Upper lobe of left lung (tissue), 6 donors: ENCODE data around the gene PUDP. TPM values are rescaled to one million over a fixed set of nuclear protein-coding genes. Genes with fewer than 3 reads are reported as not detected.

Experiments
- ATAC-seq, 2 donors: fragments of 200-7000 bp; cut with Tn5 transposase; one replicate each; pipeline ENCODE4 v1.9.1; 2022; ENCODE audit warnings: mild to moderate bottlenecking in 2 of 2, moderate library complexity in 2 of 2; ENCODE audit not compliant: low FRiP score in 2 of 2
- DNase-seq, 2 donors: peaks; one replicate each; pipeline ENCODE4 v3.0.0-alpha.2; 2019 to 2020
- H3K27ac ChIP-seq, 4 donors: fragments of 200-600 bp; sonication (generic); one replicate each; pipeline ENCODE4 v1.5.1; 2016 to 2019
- H3K27me3 ChIP-seq, 4 donors: fragments of 200-600 bp; sonication (generic); one replicate each; pipeline ENCODE4 v1.5.1; 2017 to 2019
- H3K36me3 ChIP-seq, 4 donors: fragments of 200-600 bp; sonication (generic); one replicate each; pipeline ENCODE4 v1.5.1; 2016 to 2019
- H3K4me1 ChIP-seq, 4 donors: fragments of 200-600 bp; sonication (generic); one replicate each; pipeline ENCODE4 v1.5.1; 2018 to 2019
- H3K4me3 ChIP-seq, 4 donors: fragments of 200-600 bp; sonication (generic); one replicate each; pipeline ENCODE4 v1.5.1; 2017 to 2019; ENCODE audit warnings: mild to moderate bottlenecking in 2 of 4, moderate library complexity in 1 of 4
- H3K9me3 ChIP-seq, 4 donors: fragments of 200-600 bp; sonication (generic); one replicate each; pipeline ENCODE4 v1.5.1; 2018 to 2019
- EP300 ChIP-seq, 4 donors: sonication (generic); formaldehyde crosslinking; IDR thresholded peaks; one replicate each; pipeline ENCODE4 v1.5.1; 2017; ENCODE audit warnings: antibody characterized with exemption in 4 of 4, control low read depth in 2 of 4
- POLR2A ChIP-seq, 4 donors: fragments of 450-650 bp; IDR thresholded peaks; one replicate each; pipeline ENCODE4 v1.5.1; 2016 to 2017; ENCODE audit warnings: antibody characterized with exemption in 4 of 4, mild to moderate bottlenecking in 2 of 4
- POLR2AphosphoS5 ChIP-seq, 2 donors: sonication (generic); formaldehyde crosslinking; IDR thresholded peaks; one replicate each; pipeline ENCODE4 v1.5.1; 2017; ENCODE audit warnings: antibody characterized with exemption in 2 of 2
- WGBS, 2 donors: methylation state at CpG; one replicate each; pipeline ENCODE4 v1.1.5; 2017 to 2018; 5-methylcytosine and 5-hydroxymethylcytosine counted together
- total RNA-seq, 6 donors: library from RNA; depleted of rRNA in 4 of 6; stranded (reverse); fragments of >200 nt in 4 of 6; gene quantifications; one replicate each; pipeline versions ENCODE4 v1.1.0 to v1.2.1, GENCODE V29; 2016 to 2021
- TF ChIP-seq, protein P1 (sequence below), 6 experiments: fragments of 450-650 bp in 4 of 6; fragments of 200-600 bp in 2 of 6; sonication (generic) in 2 of 6; IDR thresholded peaks; one replicate each; pipeline ENCODE4 v1.5.1; 2016 to 2019; ENCODE audit warnings: antibody characterized with exemption in 6 of 6
- donor health status: DM: no; HTN: no; CAD: no; lungs with moderate emphysema.
- donor health status: DM: no; HTN: yes; CAD: no; lungs with severe emphysema.

PUDP gene
- total RNA-seq, 6 donors from 2014 or later = 15.0 to 48.2 (median 25.8) TPM

DNA sequence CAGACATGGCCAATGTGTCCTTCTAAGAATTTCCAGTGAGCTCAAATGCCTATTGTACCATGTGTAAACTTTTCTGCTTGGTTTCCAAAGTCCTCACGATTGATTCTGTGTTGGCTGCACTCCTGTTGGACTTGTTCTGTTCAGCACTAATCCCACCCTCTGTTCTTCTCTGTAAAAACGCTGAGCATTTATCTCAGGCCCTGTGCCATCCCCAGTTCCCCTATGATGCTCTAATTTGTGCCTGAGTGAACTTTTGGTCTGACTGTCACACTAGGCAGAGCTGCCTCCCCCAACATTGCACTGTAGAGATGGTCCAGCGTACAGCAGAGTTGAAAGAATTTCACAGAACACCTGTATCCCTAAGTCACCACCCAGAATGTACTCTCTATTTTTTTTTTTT, 76.6 kb downstream of the PUDP start:
- no peak overlapping the region for H3K27ac ChIP-seq
- peaks cover 0 to 20% (median 5%) of the 10 kb centered on the region in 4 donors for H3K36me3 ChIP-seq
- DNase-seq (no peak), ATAC-seq (no peak)
- WGBS, 2 donors = 81 to 82% methylated on average over 3 of the region's 3 CpGs
- TF ChIP-seq EP300 (IDR thresholded peaks at IDR 0.05) (no peak), POLR2A (IDR thresholded peaks at IDR 0.05) (no peak), POLR2AphosphoS5 (IDR thresholded peaks at IDR 0.05) (no peak)
- TF ChIP-seq, protein P1, sequence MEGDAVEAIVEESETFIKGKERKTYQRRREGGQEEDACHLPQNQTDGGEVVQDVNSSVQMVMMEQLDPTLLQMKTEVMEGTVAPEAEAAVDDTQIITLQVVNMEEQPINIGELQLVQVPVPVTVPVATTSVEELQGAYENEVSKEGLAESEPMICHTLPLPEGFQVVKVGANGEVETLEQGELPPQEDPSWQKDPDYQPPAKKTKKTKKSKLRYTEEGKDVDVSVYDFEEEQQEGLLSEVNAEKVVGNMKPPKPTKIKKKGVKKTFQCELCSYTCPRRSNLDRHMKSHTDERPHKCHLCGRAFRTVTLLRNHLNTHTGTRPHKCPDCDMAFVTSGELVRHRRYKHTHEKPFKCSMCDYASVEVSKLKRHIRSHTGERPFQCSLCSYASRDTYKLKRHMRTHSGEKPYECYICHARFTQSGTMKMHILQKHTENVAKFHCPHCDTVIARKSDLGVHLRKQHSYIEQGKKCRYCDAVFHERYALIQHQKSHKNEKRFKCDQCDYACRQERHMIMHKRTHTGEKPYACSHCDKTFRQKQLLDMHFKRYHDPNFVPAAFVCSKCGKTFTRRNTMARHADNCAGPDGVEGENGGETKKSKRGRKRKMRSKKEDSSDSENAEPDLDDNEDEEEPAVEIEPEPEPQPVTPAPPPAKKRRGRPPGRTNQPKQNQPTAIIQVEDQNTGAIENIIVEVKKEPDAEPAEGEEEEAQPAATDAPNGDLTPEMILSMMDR (IDR thresholded peaks at IDR 0.05) = no peak
- H3K27me3 ChIP-seq = no peaks in the 10 kb centered on the region
- H3K4me1 ChIP-seq = peaks cover 0 to 4% (median 0%) of the 10 kb centered on the region in 4 donors
- no peaks in the 10 kb centered on the region for H3K9me3 ChIP-seq
- no peak overlapping the region for H3K4me3 ChIP-seq

DNA sequence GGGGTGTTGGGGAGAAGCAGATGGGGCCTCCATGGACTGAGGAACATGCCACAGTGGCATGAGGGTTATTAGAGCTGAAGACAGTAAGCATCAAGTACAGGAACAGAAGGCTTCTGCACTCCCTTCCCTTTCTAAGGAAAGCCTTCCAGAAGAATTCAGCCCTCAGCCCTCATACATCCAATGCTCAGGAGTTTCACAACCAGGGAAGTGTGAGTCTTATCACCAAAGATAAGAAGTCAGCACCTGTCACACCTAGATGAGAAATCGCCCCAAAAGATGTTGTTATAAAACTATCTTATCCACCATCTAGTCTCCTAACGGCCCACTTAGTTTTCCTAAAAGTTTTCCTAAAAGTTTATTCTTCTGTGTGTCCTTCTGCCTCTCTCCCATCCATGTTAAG, 78.4 kb downstream of the PUDP start:
- H3K4me3 ChIP-seq = no peak overlapping the region
- H3K9me3 ChIP-seq = no peaks in the 10 kb centered on the region
- peaks cover 0 to 1% (median 0%) of the 10 kb centered on the region in 4 donors for H3K4me1 ChIP-seq
- ATAC-seq = no peak
- peaks cover 0 to 9% (median 0%) of the 10 kb centered on the region in 4 donors for H3K36me3 ChIP-seq
- TF ChIP-seq, protein P1 (IDR thresholded peaks at IDR 0.05) = no peak
- TF ChIP-seq POLR2A (IDR thresholded peaks at IDR 0.05) (no peak), POLR2AphosphoS5 (IDR thresholded peaks at IDR 0.05) (no peak), EP300 (IDR thresholded peaks at IDR 0.05) (no peak)
- H3K27me3 ChIP-seq = no peaks in the 10 kb centered on the region
- H3K27ac ChIP-seq = no peak overlapping the region
- DNase-seq = no peak
- WGBS, 2 donors = 73 to 85% methylated on average over 2 of the region's 2 CpGs

DNA sequence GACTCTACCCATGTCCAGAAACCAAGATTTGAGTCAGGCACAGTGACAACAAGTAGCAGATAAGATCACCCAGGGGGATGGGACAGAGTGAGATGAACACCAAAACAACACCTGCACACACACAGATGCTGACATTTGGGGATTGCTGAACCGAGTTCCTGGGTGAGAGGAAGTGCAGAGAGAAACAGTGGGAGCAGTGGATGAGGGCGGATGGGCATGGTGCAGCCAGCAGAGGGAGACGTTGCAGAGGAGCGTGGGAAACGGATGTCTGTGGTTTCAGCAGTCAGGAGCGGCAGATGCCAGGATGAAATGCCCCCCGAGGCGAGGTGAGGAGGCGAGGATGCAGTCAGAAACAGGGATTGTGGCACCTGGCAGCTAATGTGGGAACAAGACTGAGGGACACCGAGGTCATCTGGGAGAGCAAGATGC, 79.0 kb downstream of the PUDP start:
- no peak for DNase-seq
- Histone ChIP-seq H3K27ac (no peak overlapping the region), H3K4me1 (no peaks in the 10 kb centered on the region), H3K4me3 (no peak overlapping the region), H3K36me3 (peaks cover 0 to 9% (median 0%) of the 10 kb centered on the region in 4 donors), H3K9me3 (no peaks in the 10 kb centered on the region), H3K27me3 (no peaks in the 10 kb centered on the region)
- TF ChIP-seq, protein P1 (IDR thresholded peaks at IDR 0.05) = peak in 5 of 6 experiments; percentile 11 to 30 (median 13)
- TF ChIP-seq POLR2AphosphoS5 (IDR thresholded peaks at IDR 0.05) = no peak
- TF ChIP-seq POLR2A (IDR thresholded peaks at IDR 0.05) = no peak
- WGBS, 2 donors = 57 to 76% methylated on average over 10 of the region's 10 CpGs
- no peak for ATAC-seq

DNA sequence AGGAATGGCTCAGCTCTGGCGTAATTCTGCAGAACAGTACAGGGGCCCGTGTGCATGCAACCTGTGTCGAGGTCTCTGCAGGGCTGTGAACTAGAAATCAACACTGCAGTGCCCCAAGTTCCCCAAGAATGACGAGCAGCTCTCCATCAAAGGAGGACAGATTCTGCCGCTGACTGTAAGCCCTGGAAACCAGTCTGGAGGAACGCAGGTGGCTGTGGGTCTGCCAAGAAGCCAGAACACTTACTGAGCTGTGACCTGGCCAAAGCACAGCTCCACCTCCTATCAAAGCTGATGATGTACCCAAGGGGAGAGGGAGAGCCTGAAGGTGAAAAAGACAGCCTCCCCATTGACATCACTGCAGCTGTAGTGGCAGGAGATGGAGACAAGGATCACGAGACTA, 80.7 kb downstream of the PUDP start:
- whole genome bisulfite sequencing, 2 donors = 92 to 94% methylated on average over 6 to 7 of the region's 7 CpGs
- no peak for DNase-seq
- no peak overlapping the region for H3K4me3 ChIP-seq
- no peak for TF ChIP-seq POLR2AphosphoS5 (IDR thresholded peaks at IDR 0.05)
- TF ChIP-seq POLR2A (IDR thresholded peaks at IDR 0.05) = no peak
- no peak for TF ChIP-seq EP300 (IDR thresholded peaks at IDR 0.05)
- TF ChIP-seq, protein P1 (IDR thresholded peaks at IDR 0.05) = no peak
- H3K27me3 ChIP-seq = no peaks in the 10 kb centered on the region
- no peaks in the 10 kb centered on the region for H3K9me3 ChIP-seq
- H3K27ac ChIP-seq = no peak overlapping the region
- peak in 1 of 2 donors; percentile 28 for ATAC-seq
- peaks cover 0 to 9% (median 0%) of the 10 kb centered on the region in 4 donors for H3K36me3 ChIP-seq
- H3K4me1 ChIP-seq = no peaks in the 10 kb centered on the region

DNA sequence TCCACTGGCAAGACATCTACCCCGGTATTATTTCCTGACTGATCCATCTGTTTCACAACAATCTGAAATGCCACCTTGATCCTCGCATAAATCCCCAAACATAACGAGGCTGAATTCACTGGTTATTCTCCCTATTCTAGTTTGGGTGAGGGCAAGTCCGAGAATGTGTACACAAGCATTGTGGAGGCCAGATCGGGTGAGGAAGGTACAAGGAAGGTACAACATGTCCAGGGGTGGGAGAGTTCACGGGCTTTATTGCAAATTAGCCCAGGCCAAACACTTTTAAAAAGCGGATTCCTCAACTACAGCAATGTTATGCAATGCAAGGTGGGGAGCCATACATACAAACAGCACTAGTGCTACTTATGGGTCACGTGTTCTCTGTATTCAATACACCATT, 82.5 kb downstream of the PUDP start:
- peaks cover 0 to 11% (median 0%) of the 10 kb centered on the region in 4 donors for H3K36me3 ChIP-seq
- H3K27me3 ChIP-seq = no peaks in the 10 kb centered on the region
- ATAC-seq = no peak
- H3K4me3 ChIP-seq = no peak overlapping the region
- no peak for DNase-seq
- TF ChIP-seq POLR2AphosphoS5 (IDR thresholded peaks at IDR 0.05) (no peak), EP300 (IDR thresholded peaks at IDR 0.05) (no peak), POLR2A (IDR thresholded peaks at IDR 0.05) (no peak)
- TF ChIP-seq, protein P1 (IDR thresholded peaks at IDR 0.05) = no peak
- H3K9me3 ChIP-seq = no peaks in the 10 kb centered on the region
- no peak overlapping the region for H3K27ac ChIP-seq
- 90 to 95% methylated on average over 8 of the region's 8 CpGs for WGBS, 2 donors
- H3K4me1 ChIP-seq = no peaks in the 10 kb centered on the region
